RWPE1 (cell line): Measurements from ENCODE around the gene PPIL1.

Experiments
- CTCF ChIA-PET: fragments of 350-600 bp; sonication (Branson Sonifier 250); formaldehyde crosslinking; extraction: SDS; loops from one replicate; lab custom pipeline; 2021; lab: Yijun Ruan, JAX
- POLR2A ChIA-PET: fragments of 400-600 bp; formaldehyde crosslinking; extraction: SDS; loops from one replicate; lab custom pipeline; 2020; ENCODE audit warnings: antibody characterized with exemption; ENCODE audit not compliant: low non-redundant PET; lab: Yijun Ruan, JAX
- DNase-seq: peaks from one replicate; pipeline ENCODE4 v3.0.0; 2012; ENCODE audit warnings: low spot score
- H3K27ac ChIP-seq: fragments of 450-650 bp; 2 replicates; pipeline ENCODE4 v1.5.1; 2017
- CTCF ChIP-seq: fragments of 450-650 bp; conservative IDR thresholded peaks from 2 replicates; pipeline ENCODE4 v1.5.1; 2017; ENCODE audit warnings: low read depth, mild to moderate bottlenecking

Gene PPIL1

GRCh38 chr6:36853325-36853724, 21.3 kb downstream of the PPIL1 start:
- ChIA-PET CTCF (interaction anchor here (0.6 to 5.0 kb wide), 6 partner anchors 17 to 357 kb away, joined by 3 to 70 read pairs (median 4); no protein-coding TSS in a partner anchor), POLR2A (no interaction called here)
- no peak overlapping the region for H3K27ac ChIP-seq
- DNase-seq: peak; percentile 64
- TF ChIP-seq CTCF: no peak

- peak overlapping the region; percentile 38 for H3K27ac ChIP-seq
- ChIA-PET POLR2A (no interaction called here), CTCF (interaction anchor here (0.6 to 5.0 kb wide), 11 partner anchors 11 to 238 kb away, joined by 3 to 70 read pairs (median 4); no protein-coding TSS in a partner anchor)
- DNase-seq: no peak
- TF ChIP-seq CTCF: no peak
Measured at GRCh38 chr6:36852481-36853147, 22.0 kb downstream of the PPIL1 start.

- CTCF ChIA-PET: interaction anchor here (0.6 to 5.0 kb wide), 15 partner anchors 9 to 1698 kb away, joined by 3 to 70 read pairs (median 5); no protein-coding TSS in a partner anchor
- POLR2A ChIA-PET: no interaction called here
- no peak overlapping the region for H3K27ac ChIP-seq
- TF ChIP-seq CTCF: no peak
- no peak for DNase-seq
Measured at GRCh38 chr6:36851626-36852025, 23.0 kb downstream of the PPIL1 start.

- ChIA-PET CTCF (interaction anchor here (0.6 to 5.0 kb wide), 14 partner anchors 9 to 1698 kb away, joined by 3 to 70 read pairs (median 4); no protein-coding TSS in a partner anchor), POLR2A (no interaction called here)
- no peak overlapping the region for H3K27ac ChIP-seq
- peak; percentile 51 for DNase-seq
- TF ChIP-seq CTCF: peak; percentile 75
Measured at GRCh38 chr6:36851149-36851614, 23.4 kb downstream of the PPIL1 start.

GRCh38 chr6:36850021-36850420, 24.6 kb downstream of the PPIL1 start:
- DNase-seq: no peak
- TF ChIP-seq CTCF: no peak
- CTCF ChIA-PET: interaction anchor here (0.8 to 5.0 kb wide), 4 partner anchors 12 to 168 kb away, joined by 3 to 70 read pairs (median 4); no protein-coding TSS in a partner anchor
- POLR2A ChIA-PET: no interaction called here
- H3K27ac ChIP-seq: no peak overlapping the region

GRCh38 chr6:36848658-36849441, 25.8 kb downstream of the PPIL1 start:
- 0 out of 2 replicates have a peak overlapping the region, but pooled peaks have one; percentile 7 for H3K27ac ChIP-seq
- no peak for DNase-seq
- ChIA-PET CTCF (interaction anchor here (1.0 to 5.0 kb wide), 3 partner anchors 11 to 83 kb away, joined by 3 to 70 read pairs (median 3); no protein-coding TSS in a partner anchor), POLR2A (no interaction called here)
- TF ChIP-seq CTCF: no peak
